Measurements from ENCODE around the gene CDC42EP4. TPM values are rescaled to one million over a fixed set of nuclear protein-coding genes. Genes with fewer than 3 reads are reported as not detected.
"Not testable (repeated sequence)": the region's sequence is repeated elsewhere in the genome, so short reads cannot be mapped to it uniquely, and the experiment has no call there.

Gene CDC42EP4
- total RNA-seq, 2 experiments from 2014 or later = not detected

GRCh38 chr17:73266796-73267195 lies 45.0 kb downstream of the CDC42EP4 start:
- no peaks in the 10 kb centered on the region for H3K36me3 ChIP-seq (ENCODE audit: insufficient read depth, low read length)
- H3K79me2 ChIP-seq (ENCODE audit: insufficient read depth, low read depth, low read length) = no peaks in the 10 kb centered on the region
- no peaks in the 10 kb centered on the region for H3K9me2 ChIP-seq (ENCODE audit: insufficient read depth, low read length)
- TF ChIP-seq, protein P1, sequence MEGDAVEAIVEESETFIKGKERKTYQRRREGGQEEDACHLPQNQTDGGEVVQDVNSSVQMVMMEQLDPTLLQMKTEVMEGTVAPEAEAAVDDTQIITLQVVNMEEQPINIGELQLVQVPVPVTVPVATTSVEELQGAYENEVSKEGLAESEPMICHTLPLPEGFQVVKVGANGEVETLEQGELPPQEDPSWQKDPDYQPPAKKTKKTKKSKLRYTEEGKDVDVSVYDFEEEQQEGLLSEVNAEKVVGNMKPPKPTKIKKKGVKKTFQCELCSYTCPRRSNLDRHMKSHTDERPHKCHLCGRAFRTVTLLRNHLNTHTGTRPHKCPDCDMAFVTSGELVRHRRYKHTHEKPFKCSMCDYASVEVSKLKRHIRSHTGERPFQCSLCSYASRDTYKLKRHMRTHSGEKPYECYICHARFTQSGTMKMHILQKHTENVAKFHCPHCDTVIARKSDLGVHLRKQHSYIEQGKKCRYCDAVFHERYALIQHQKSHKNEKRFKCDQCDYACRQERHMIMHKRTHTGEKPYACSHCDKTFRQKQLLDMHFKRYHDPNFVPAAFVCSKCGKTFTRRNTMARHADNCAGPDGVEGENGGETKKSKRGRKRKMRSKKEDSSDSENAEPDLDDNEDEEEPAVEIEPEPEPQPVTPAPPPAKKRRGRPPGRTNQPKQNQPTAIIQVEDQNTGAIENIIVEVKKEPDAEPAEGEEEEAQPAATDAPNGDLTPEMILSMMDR (conservative IDR thresholded peaks at IDR 0.05; ENCODE audit: low read length) = no peak
- H3K9me3 ChIP-seq (ENCODE audit: low read length) = no peaks in the 10 kb centered on the region
- no peak overlapping the region for H3K4me3 ChIP-seq (ENCODE audit: low read depth, low read length, poor library complexity, severe bottlenecking)
- CTCF ChIA-PET (ENCODE audit: unreplicated experiment) = interaction anchor here (0.6 kb wide), 1 partner anchor 699 kb away, joined by 9 read pairs; no protein-coding TSS in a partner anchor
- POLR2A ChIA-PET = interaction anchor here (0.6 to 1.1 kb wide), 3 partner anchors 11 to 285 kb away, joined by 3 read pairs; no protein-coding TSS in a partner anchor
- no peaks in the 10 kb centered on the region for H4K20me1 ChIP-seq (ENCODE audit: insufficient read depth, low read length)
- H3K4me2 ChIP-seq (ENCODE audit: low read length) = no peak overlapping the region
- no peaks in the 10 kb centered on the region for H3K4me1 ChIP-seq (ENCODE audit: insufficient read depth, low read length, poor library complexity, severe bottlenecking)
- H2AFZ ChIP-seq (ENCODE audit: low read length) = no peak overlapping the region
- intact Hi-C loops (cut with micrococcal nuclease; ENCODE audit: unreplicated experiment) = no loop called here
- BruUV-seq (replicated peaks) = no TSS peak
- DNase-seq (ENCODE audit: low spot score) = no peak
- H3K27ac ChIP-seq (ENCODE audit: low read depth, low read length, poor library complexity, severe bottlenecking) = no peak overlapping the region

DNA sequence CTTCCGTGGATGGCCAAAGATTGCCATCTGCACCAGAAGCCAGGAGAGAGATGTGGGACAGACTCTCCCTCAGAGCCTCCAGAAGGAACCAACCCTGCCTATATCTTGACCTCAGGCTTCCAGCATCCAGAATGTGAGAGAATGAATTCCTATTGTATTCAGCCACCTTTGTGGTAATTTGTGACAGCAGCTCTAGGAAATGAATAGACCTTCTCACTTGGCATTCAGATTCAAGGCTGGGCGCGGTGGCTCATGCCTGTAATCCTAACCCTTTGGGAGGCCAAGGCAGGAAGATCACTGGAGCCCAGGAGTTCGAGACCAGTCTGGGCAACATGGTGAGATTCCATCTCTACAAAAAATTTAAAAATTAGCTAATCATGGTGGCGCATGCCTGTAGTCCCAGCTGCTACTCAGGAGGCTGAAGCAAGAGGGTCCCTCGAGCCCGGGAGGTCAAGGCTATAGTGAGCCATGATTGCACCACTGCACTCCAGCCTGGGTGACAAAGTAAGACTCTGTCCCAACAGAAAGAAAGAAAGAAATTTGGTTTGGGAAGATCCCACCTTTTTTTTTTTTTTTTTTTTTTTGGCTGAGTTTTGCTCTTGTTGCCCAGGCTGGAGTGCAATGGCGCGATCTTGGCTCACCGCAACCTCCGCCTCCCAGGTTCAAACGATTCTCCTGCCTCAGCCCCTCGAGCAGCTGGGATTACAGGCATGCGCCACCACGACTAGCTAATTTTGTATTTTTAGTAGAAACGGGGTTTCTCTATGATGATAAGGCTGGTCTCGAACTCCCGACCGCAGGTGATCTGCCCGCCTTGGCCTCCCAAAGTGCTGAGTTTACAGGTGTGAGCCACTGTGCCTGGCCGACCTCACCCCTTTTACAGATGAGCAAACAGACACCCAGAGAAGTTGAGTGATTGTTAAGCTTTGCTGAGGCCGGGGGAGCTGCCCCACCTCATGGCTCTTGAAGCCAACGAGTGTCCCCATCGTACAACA lies 45.9 kb downstream of the CDC42EP4 start:
- intact Hi-C loops (cut with micrococcal nuclease; ENCODE audit: unreplicated experiment) = no loop called here

GRCh38 chr17:73264448-73264847 lies 47.4 kb downstream of the CDC42EP4 start:
- H3K4me3 ChIP-seq (ENCODE audit: low read depth, low read length, poor library complexity, severe bottlenecking); CTCF ChIA-PET (ENCODE audit: unreplicated experiment); H4K20me1 ChIP-seq (ENCODE audit: insufficient read depth, low read length); H3K4me1 ChIP-seq (ENCODE audit: insufficient read depth, low read length, poor library complexity, severe bottlenecking); H2AFZ ChIP-seq (ENCODE audit: low read length); H3K36me3 ChIP-seq (ENCODE audit: insufficient read depth, low read length); BruUV-seq (replicated peaks); H3K9me2 ChIP-seq (ENCODE audit: insufficient read depth, low read length); DNase-seq (ENCODE audit: low spot score); intact Hi-C loops (cut with micrococcal nuclease; ENCODE audit: unreplicated experiment); H3K9me3 ChIP-seq (ENCODE audit: low read length); H3K79me2 ChIP-seq (ENCODE audit: insufficient read depth, low read depth, low read length); H3K4me2 ChIP-seq (ENCODE audit: low read length); H3K27ac ChIP-seq (ENCODE audit: low read depth, low read length, poor library complexity, severe bottlenecking): not testable (repeated sequence)
- POLR2A ChIA-PET = interaction anchor here (0.7 kb wide), 1 partner anchor 217 kb away, joined by 4 read pairs; no protein-coding TSS in a partner anchor

More for the DNA sequence above, 45.9 kb downstream of the CDC42EP4 start:
- Histone ChIP-seq H3K9me2 (ENCODE audit: insufficient read depth, low read length) (no peaks in the 10 kb centered on the region), H3K4me2 (ENCODE audit: low read length) (no peak overlapping the region), H3K9me3 (ENCODE audit: low read length) (no peaks in the 10 kb centered on the region), H3K27ac (ENCODE audit: low read depth, low read length, poor library complexity, severe bottlenecking) (no peak overlapping the region), H3K36me3 (ENCODE audit: insufficient read depth, low read length) (no peaks in the 10 kb centered on the region), H3K4me1 (ENCODE audit: insufficient read depth, low read length, poor library complexity, severe bottlenecking) (no peaks in the 10 kb centered on the region), H2AFZ (ENCODE audit: low read length) (no peak overlapping the region), H4K20me1 (ENCODE audit: insufficient read depth, low read length) (no peaks in the 10 kb centered on the region), H3K4me3 (ENCODE audit: low read depth, low read length, poor library complexity, severe bottlenecking) (no peak overlapping the region), H3K79me2 (ENCODE audit: insufficient read depth, low read depth, low read length) (no peaks in the 10 kb centered on the region)
- CTCF ChIA-PET (ENCODE audit: unreplicated experiment) = interaction anchor here (0.6 kb wide), 1 partner anchor 700 kb away, joined by 9 read pairs; no protein-coding TSS in a partner anchor
- no peak for TF ChIP-seq EZH2phosphoT487 (IDR thresholded peaks at IDR 0.05; ENCODE audit: borderline replicate concordance, low read depth, low read length)
- TF ChIP-seq, protein P1 (conservative IDR thresholded peaks at IDR 0.05; ENCODE audit: low read length) = no peak
- BruUV-seq (replicated peaks) = no TSS peak
- POLR2A ChIA-PET = interaction anchor here (0.6 to 1.1 kb wide), 5 partner anchors 12 to 284 kb away, joined by 3 to 7 read pairs (median 3); no protein-coding TSS in a partner anchor
- DNase-seq (ENCODE audit: low spot score) = no peak
